ENCODE data around the gene ITPR1. TPM values are rescaled to one million over a fixed set of nuclear protein-coding genes. Genes with fewer than 3 reads are reported as not detected.
"Not testable (repeated sequence)": the region's sequence is repeated elsewhere in the genome, so short reads cannot be mapped to it uniquely, and the experiment has no call there.

Gene ITPR1
- total RNA-seq, 1 experiment from 2014 or later: 16.7 TPM

DNA sequence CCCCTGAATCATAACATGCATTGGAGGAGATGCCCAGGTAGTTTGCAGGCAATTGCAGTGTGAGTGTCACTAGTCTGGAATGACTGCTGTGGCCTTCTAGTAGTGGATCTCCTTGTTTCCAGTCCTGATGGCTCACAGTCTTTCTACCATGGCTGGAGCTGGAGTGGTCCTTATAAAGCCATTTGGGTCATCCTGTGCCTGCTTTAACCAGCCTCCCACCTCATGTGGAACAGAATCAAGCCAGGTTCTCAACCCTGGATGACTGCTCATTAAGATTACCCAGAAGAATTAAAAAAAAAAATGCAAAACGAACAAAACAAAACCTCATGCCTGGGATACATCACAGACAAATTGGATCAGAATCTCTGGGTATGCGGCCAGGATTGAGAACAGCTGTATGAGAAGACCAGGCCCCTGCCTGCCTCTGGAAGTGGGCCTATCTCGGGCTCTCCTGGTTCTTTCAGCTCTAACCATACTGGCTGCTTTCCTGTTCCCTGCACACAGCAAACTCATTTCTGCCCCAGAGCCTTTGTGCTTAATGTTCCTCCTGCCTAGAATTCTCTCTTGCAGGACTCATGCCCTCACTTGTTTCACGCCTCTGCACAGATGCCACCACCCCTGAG, 96.4 kb downstream of the ITPR1 start:
- no peak for DNase-seq (ENCODE audit: low read depth)

GRCh38 chr3:4590849-4591248, 97.7 kb downstream of the ITPR1 start:
- DNase-seq (ENCODE audit: low read depth): not testable (repeated sequence)

DNA sequence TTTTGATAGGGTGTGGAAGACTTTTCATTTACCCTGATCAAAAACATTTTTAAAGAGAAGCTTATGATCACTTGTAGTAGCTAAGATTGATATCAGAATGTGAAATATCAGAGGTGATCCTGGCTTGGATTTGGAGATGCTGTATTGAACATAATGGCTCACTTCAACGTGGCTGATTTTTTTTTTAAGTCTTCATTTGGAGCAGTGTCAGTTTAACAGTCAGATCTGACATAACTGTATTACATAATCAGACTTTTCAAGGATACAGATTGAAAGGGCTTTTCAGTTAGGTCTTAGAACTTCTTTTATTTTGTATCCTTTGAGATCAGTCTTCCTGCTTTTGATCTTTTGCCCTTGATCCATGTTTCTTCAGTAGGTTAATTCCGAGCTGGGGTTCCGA, 98.5 kb downstream of the ITPR1 start:
- DNase-seq (ENCODE audit: low read depth): no peak

DNA sequence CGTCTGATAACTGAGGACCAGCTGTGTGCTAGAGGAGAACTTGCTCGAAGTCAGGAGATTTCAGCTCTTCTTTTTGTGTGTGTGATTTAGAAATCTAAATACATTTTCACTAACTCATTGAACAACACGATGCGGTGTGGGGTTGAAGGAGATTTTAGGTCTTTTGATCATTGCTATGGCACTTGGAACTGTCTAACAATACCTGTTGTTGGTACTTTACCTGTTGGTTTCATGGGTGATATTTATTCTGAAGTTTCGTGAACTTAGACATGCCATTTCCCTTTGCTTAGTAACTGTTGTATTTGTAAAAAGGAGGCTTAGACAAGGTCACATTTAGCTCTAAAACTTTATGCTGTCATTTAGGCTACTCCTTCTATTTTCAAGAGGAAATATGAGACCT, 99.9 kb downstream of the ITPR1 start:
- no peak for DNase-seq (ENCODE audit: low read depth)

DNA sequence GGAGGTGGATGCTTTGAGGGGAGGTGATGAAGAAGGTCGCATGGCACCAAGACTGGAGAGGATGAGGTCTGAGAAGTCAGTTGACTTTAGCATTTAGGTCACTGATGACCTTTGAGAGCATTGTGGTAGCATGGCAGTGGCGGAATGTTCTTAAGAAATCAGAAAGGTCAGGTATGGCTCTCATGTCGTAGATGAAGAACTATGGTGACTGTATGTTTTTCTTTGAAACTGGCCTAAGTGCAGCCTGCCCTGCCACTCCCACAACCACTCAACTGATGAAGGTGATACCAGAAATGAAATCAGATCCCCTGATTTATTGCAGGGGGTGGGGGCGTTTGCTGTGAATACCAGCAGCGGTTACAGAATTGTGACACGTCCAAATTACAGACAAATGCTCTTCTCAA, 102.6 kb downstream of the ITPR1 start:
- no peak for DNase-seq (ENCODE audit: low read depth)

GRCh38 chr3:4596612-4597011, 103.5 kb downstream of the ITPR1 start:
- DNase-seq (ENCODE audit: low read depth): no peak

- no peak for DNase-seq (ENCODE audit: low read depth)
Observed at GRCh38 chr3:4597208-4597985, 104.2 kb downstream of the ITPR1 start.

GRCh38 chr3:4598232-4598631, 105.1 kb downstream of the ITPR1 start:
- DNase-seq (ENCODE audit: low read depth): not testable (repeated sequence)

DNA sequence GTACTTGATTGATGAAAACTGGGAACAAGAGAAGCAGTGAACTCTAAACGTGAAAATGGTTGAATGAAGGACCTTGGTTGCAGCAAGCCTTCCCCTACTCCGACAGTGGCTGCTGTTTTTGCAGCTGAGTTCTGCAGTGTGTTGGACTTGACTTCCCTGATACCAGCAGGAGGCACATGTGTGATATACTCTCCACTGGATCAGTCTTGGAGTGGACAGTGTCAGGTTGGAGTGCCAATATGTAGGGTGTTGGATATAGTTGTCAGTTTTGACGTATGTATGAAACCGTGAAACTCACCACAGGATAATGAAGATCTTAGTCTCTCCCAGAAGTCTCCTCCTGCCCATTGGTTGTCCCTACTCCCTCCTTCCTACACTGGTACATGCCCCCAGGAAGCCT, 106.5 kb downstream of the ITPR1 start:
- DNase-seq (ENCODE audit: low read depth): no peak

DNA sequence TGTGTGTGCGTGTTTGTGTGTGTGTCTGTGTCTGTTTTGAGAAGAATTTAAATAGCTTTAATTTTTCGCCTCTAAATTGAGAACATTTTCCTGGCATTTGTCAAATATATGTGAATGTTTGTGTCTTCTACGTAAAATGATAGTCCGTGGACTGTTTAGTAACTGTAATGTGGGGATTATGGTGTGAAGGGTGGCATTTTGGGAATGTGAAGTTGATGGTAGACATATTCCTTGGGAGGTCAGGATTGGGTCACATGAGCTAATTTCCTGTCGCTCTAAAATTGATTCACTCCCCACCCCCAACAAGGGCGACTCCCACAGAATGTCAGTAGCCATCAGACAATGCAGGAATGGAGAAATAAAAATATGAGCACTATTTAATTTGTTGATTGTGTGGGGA, 107.3 kb downstream of the ITPR1 start:
- no peak for DNase-seq (ENCODE audit: low read depth)

DNA sequence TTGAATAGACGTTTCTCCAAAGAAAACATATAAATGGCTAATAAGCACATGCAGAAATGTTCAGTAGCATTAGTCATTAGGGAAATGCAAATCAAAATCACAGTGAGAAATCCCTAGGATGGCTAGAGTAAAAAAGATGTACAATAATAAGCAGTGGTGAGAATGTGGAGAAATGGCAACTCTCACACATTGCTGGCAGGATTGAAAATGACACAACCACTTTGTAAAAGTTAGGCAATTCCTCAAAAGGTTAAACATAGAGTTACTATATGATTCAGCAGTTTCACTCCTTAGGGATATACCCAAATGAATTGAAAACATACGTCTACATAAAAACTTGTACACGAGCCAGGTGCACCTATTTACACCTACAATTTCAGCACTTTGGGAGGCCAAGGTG, 108.7 kb downstream of the ITPR1 start:
- no peak for DNase-seq (ENCODE audit: low read depth)

GRCh38 chr3:4604693-4605092, 111.5 kb downstream of the ITPR1 start:
- DNase-seq (ENCODE audit: low read depth): no peak

GRCh38 chr3:4606911-4607310, 113.8 kb downstream of the ITPR1 start:
- no peak for DNase-seq (ENCODE audit: low read depth)

DNA sequence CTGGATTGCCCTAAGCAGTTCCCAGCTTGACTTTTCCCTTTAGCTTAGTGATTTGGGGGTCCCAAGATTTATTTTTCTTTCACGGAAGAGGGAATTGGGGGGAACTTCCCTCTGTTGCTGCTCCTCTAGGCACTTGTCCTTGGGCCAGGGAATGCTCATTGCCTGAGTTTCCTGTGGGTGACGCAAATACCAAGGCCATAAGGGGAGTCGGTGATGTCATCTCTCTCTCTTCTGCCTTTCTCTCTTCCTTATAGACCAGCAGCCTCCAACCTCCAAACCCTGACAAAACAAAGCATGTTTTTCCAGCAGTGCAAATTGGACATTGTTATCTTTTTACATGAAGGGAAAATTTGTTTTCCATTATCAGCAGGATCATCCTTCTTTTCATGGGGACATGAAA, 120.2 kb downstream of the ITPR1 start:
- DNase-seq (ENCODE audit: low read depth): peak; percentile 45

DNA sequence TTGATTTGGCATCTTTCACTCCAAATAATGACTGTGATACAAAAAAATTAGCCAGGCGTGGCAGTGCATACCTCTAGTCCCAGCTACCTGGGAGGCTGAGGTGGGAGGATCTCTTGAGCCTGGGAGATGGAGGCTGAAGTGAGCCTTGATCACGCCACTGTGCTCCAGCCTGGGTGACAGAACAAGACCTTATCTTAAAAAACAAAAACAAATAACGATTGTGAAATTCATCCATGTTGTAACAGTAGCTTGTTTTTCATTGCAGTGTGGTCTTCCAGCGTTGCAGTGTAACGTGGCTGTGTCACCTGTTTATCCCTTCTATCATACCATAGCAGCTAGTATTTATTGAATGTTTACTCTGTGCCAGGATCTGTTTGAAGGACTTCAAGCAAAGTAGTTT, 120.9 kb downstream of the ITPR1 start:
- DNase-seq (ENCODE audit: low read depth): no peak

DNA sequence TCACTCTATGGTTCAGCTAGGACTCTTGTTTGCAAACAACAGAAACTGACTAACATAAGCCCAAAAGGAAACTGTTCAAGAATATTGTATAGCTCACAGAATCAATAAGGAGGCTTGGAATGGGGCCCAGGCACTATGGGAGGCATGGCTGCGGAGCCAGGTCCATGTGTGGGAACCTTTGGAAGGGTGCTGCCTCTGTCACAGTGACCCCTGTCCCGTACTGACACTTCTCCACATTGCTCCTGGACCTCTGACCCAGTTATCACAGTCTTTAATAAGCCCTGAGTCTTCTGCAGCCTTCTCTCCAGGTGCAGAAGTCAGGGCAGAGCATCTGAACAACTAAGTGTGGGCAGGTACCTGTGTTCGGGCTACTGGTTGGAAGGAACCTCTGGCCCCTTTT, 121.8 kb downstream of the ITPR1 start:
- no peak for DNase-seq (ENCODE audit: low read depth)

- DNase-seq (ENCODE audit: low read depth): no peak
Observed at GRCh38 chr3:4615750-4616149, 122.6 kb downstream of the ITPR1 start.

- DNase-seq (ENCODE audit: low read depth): no peak
Observed at GRCh38 chr3:4623421-4623999, 130.4 kb downstream of the ITPR1 start.

GRCh38 chr3:4627651-4628375, 134.7 kb downstream of the ITPR1 start:
- no peak for DNase-seq (ENCODE audit: low read depth)

DNA sequence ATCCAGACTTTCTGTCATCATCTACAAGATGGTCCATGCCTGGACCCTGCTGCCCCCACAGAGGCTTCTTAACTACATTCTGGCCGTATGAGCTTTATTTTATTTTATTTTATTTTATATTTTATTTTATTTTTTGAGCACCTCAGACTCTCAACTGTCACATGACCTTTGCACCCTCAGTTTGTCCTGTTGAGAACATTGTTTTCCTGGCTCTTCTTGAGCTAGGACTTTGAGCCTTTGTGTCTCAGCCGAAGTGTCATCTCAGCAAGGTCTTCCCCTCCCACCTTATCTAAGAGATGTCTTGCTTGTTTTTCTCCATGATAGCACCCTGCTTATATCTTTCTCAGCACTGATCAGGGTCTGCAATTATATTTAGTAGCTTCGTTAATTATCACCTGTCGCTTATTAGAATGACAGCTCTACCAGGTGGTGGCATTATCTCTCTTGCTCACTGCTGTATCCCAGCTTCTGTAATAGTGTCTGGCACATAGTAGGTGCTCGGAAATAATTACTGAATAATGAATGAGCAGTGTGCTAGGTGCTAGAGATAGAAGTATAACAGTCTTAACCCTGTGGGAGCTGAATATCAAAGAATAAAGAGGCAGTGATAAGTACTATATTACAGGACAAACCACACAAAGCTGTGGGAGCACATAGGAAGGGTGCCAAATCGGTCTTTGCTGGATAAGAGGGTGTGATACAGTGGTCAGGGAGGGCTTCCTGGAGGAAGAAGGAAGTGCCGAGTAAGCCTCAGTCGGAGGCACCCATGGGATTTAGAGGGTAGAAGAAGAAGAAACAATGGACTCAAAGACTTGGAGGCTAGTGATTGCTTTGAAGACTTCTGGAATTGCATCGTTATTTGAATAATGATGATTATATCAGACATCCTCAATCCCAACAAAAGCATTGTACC, 136.2 kb downstream of the ITPR1 start:
- DNase-seq (ENCODE audit: low read depth): no peak
